Activated CD4-positive, alpha-beta T cell treated with anti-CD3 and anti-CD28 coated beads, Interleukin-2, amount 10 ng/mL, durations not matched to agents 24 days and 14 days (primary cell): Measurements from ENCODE around the gene MYO15B. TPM values are rescaled to one million over a fixed set of nuclear protein-coding genes. Genes with fewer than 3 reads are reported as not detected.
A peak's percentile ranks its signal among the peaks of the same experiment; 100 is the strongest.

Source experiments
- DNase-seq: peaks from one replicate; pipeline ENCODE4 v3.0.0; 2022
- H3K27ac Mint-ChIP-seq: one replicate; pipeline ENCODE4 v1.8.0; 2022; ENCODE audit warnings: mild to moderate bottlenecking, mixed read lengths
- H3K27me3 Mint-ChIP-seq: one replicate; pipeline ENCODE4 v1.8.0; 2022; ENCODE audit warnings: mixed read lengths
- H3K36me3 Mint-ChIP-seq: one replicate; pipeline ENCODE4 v1.8.0; 2022; ENCODE audit warnings: low read depth, mild to moderate bottlenecking, mixed read lengths
- H3K4me1 Mint-ChIP-seq: one replicate; pipeline ENCODE4 v1.8.0; 2021; ENCODE audit warnings: mixed read lengths
- H3K4me3 Mint-ChIP-seq: one replicate; pipeline ENCODE4 v1.8.0; 2022; ENCODE audit warnings: mild to moderate bottlenecking, moderate library complexity, mixed read lengths
- H3K9me3 Mint-ChIP-seq: one replicate; pipeline ENCODE4 v1.8.0; 2021; ENCODE audit warnings: mixed read lengths
- intact Hi-C: fragments of 100-400 bp; cut with micrococcal nuclease; formaldehyde crosslinking; loops from one replicate; pipeline ENCODE4 v1.15.1; 2023
- total RNA-seq: library from RNA; stranded (reverse); gene quantifications from 2 replicates; pipeline ENCODE4 v1.2.3, GENCODE V29; 2022

Gene MYO15B
- total RNA-seq, 1 donor from 2014 or later, result 24.3 TPM

- no peak overlapping the region for H3K27ac Mint-ChIP-seq
- H3K4me1 Mint-ChIP-seq, result no peaks in the 10 kb centered on the region
- H3K27me3 Mint-ChIP-seq, result peaks cover 2% of the 10 kb centered on the region
- DNase-seq, result no peak
- intact Hi-C loops, result no loop called here
- H3K9me3 Mint-ChIP-seq, result no peaks in the 10 kb centered on the region
- no peaks in the 10 kb centered on the region for H3K36me3 Mint-ChIP-seq
- H3K4me3 Mint-ChIP-seq, result no peak overlapping the region
Observed at GRCh38 chr17:75565618-75566017, 22.0 kb upstream of the MYO15B start.

- Mint-ChIP-seq H3K36me3 (no peaks in the 10 kb centered on the region), H3K4me1 (peaks cover 4% of the 10 kb centered on the region), H3K27me3 (peaks cover 2% of the 10 kb centered on the region), H3K4me3 (no peak overlapping the region), H3K27ac (no peak overlapping the region), H3K9me3 (no peaks in the 10 kb centered on the region)
- DNase-seq, result no peak
- intact Hi-C loops, result no loop called here
Observed at GRCh38 chr17:75566416-75566815, 21.2 kb upstream of the MYO15B start.

- peaks cover 5% of the 10 kb centered on the region for H3K4me1 Mint-ChIP-seq
- H3K9me3 Mint-ChIP-seq, result no peaks in the 10 kb centered on the region
- no peak for DNase-seq
- no peaks in the 10 kb centered on the region for H3K36me3 Mint-ChIP-seq
- intact Hi-C loops, result no loop called here
- no peak overlapping the region for H3K4me3 Mint-ChIP-seq
- no peak overlapping the region for H3K27ac Mint-ChIP-seq
- H3K27me3 Mint-ChIP-seq, result peaks cover 2% of the 10 kb centered on the region
Observed at GRCh38 chr17:75566834-75567233, 20.8 kb upstream of the MYO15B start.

- DNase-seq, result no peak
- Mint-ChIP-seq H3K4me3 (no peak overlapping the region), H3K4me1 (peaks cover 5% of the 10 kb centered on the region), H3K27me3 (peaks cover 2% of the 10 kb centered on the region), H3K9me3 (no peaks in the 10 kb centered on the region), H3K27ac (no peak overlapping the region), H3K36me3 (no peaks in the 10 kb centered on the region)
- intact Hi-C loops, result no loop called here
Observed at GRCh38 chr17:75568412-75569255, 19.0 kb upstream of the MYO15B start.

GRCh38 chr17:75570034-75570676 is 17.4 kb upstream of the MYO15B start:
- intact Hi-C loops, result no loop called here
- no peak for DNase-seq
- Mint-ChIP-seq H3K27me3 (peaks cover 2% of the 10 kb centered on the region), H3K4me1 (peaks cover 5% of the 10 kb centered on the region), H3K4me3 (no peak overlapping the region), H3K36me3 (no peaks in the 10 kb centered on the region), H3K27ac (no peak overlapping the region), H3K9me3 (no peaks in the 10 kb centered on the region)

GRCh38 chr17:75570772-75571171 is 16.8 kb upstream of the MYO15B start:
- DNase-seq, result no peak
- no peak overlapping the region for H3K4me3 Mint-ChIP-seq
- peak overlapping the region; percentile 20 for H3K27ac Mint-ChIP-seq
- H3K9me3 Mint-ChIP-seq, result no peaks in the 10 kb centered on the region
- peaks cover 2% of the 10 kb centered on the region for H3K27me3 Mint-ChIP-seq
- intact Hi-C loops, result no loop called here
- peaks cover 5% of the 10 kb centered on the region for H3K4me1 Mint-ChIP-seq
- no peaks in the 10 kb centered on the region for H3K36me3 Mint-ChIP-seq

GRCh38 chr17:75571197-75571884 is 16.3 kb upstream of the MYO15B start:
- Mint-ChIP-seq H3K27ac (peak overlapping the region; percentile 91), H3K4me3 (no peak overlapping the region), H3K36me3 (no peaks in the 10 kb centered on the region), H3K4me1 (peaks cover 5% of the 10 kb centered on the region), H3K27me3 (peaks cover 2% of the 10 kb centered on the region), H3K9me3 (no peaks in the 10 kb centered on the region)
- DNase-seq, result peak; percentile 85
- intact Hi-C loops, result no loop called here

GRCh38 chr17:75571885-75572215 is 15.8 kb upstream of the MYO15B start:
- no peak for DNase-seq
- H3K9me3 Mint-ChIP-seq, result no peaks in the 10 kb centered on the region
- no peaks in the 10 kb centered on the region for H3K36me3 Mint-ChIP-seq
- peaks cover 5% of the 10 kb centered on the region for H3K4me1 Mint-ChIP-seq
- H3K4me3 Mint-ChIP-seq, result no peak overlapping the region
- intact Hi-C loops, result no loop called here
- H3K27ac Mint-ChIP-seq, result no peak overlapping the region
- H3K27me3 Mint-ChIP-seq, result no peaks in the 10 kb centered on the region

GRCh38 chr17:75572713-75573539 is 14.7 kb upstream of the MYO15B start:
- no peaks in the 10 kb centered on the region for H3K27me3 Mint-ChIP-seq
- no peaks in the 10 kb centered on the region for H3K9me3 Mint-ChIP-seq
- intact Hi-C loops, result no loop called here
- H3K4me3 Mint-ChIP-seq, result no peak overlapping the region
- H3K36me3 Mint-ChIP-seq, result no peaks in the 10 kb centered on the region
- no peak overlapping the region for H3K27ac Mint-ChIP-seq
- DNase-seq, result no peak
- peaks cover 5% of the 10 kb centered on the region for H3K4me1 Mint-ChIP-seq

- peaks cover 5% of the 10 kb centered on the region for H3K4me1 Mint-ChIP-seq
- no peak overlapping the region for H3K27ac Mint-ChIP-seq
- H3K4me3 Mint-ChIP-seq, result no peak overlapping the region
- no peaks in the 10 kb centered on the region for H3K36me3 Mint-ChIP-seq
- DNase-seq, result no peak
- intact Hi-C loops, result no loop called here
- H3K27me3 Mint-ChIP-seq, result no peaks in the 10 kb centered on the region
- H3K9me3 Mint-ChIP-seq, result no peaks in the 10 kb centered on the region
Observed at GRCh38 chr17:75573540-75573957, 14.1 kb upstream of the MYO15B start.

GRCh38 chr17:75573994-75574393 is 13.6 kb upstream of the MYO15B start:
- Mint-ChIP-seq H3K27me3 (peaks cover 3% of the 10 kb centered on the region), H3K36me3 (no peaks in the 10 kb centered on the region), H3K9me3 (no peaks in the 10 kb centered on the region), H3K27ac (no peak overlapping the region), H3K4me3 (no peak overlapping the region), H3K4me1 (peaks cover 5% of the 10 kb centered on the region)
- no peak for DNase-seq
- intact Hi-C loops, result no loop called here

- intact Hi-C loops, result no loop called here
- Mint-ChIP-seq H3K4me3 (no peak overlapping the region), H3K27me3 (peaks cover 3% of the 10 kb centered on the region), H3K36me3 (no peaks in the 10 kb centered on the region), H3K27ac (no peak overlapping the region), H3K9me3 (no peaks in the 10 kb centered on the region), H3K4me1 (peaks cover 5% of the 10 kb centered on the region)
- DNase-seq, result no peak
Observed at GRCh38 chr17:75574404-75575036, 13.1 kb upstream of the MYO15B start.

- Mint-ChIP-seq H3K4me3 (no peak overlapping the region), H3K4me1 (peaks cover 5% of the 10 kb centered on the region), H3K27ac (no peak overlapping the region), H3K36me3 (no peaks in the 10 kb centered on the region), H3K9me3 (no peaks in the 10 kb centered on the region), H3K27me3 (peaks cover 3% of the 10 kb centered on the region)
- intact Hi-C loops, result no loop called here
- DNase-seq, result no peak
Observed at GRCh38 chr17:75575197-75575596, 12.4 kb upstream of the MYO15B start.
